ENCODE data around the gene MARK1. TPM values are rescaled to one million over a fixed set of nuclear protein-coding genes. Genes with fewer than 3 reads are reported as not detected.
"Not testable (repeated sequence)": the region's sequence is repeated elsewhere in the genome, so short reads cannot be mapped to it uniquely, and the experiment has no call there.

MARK1 gene
- total RNA-seq, 1 experiment from 2014 or later = 0.40 TPM

DNA sequence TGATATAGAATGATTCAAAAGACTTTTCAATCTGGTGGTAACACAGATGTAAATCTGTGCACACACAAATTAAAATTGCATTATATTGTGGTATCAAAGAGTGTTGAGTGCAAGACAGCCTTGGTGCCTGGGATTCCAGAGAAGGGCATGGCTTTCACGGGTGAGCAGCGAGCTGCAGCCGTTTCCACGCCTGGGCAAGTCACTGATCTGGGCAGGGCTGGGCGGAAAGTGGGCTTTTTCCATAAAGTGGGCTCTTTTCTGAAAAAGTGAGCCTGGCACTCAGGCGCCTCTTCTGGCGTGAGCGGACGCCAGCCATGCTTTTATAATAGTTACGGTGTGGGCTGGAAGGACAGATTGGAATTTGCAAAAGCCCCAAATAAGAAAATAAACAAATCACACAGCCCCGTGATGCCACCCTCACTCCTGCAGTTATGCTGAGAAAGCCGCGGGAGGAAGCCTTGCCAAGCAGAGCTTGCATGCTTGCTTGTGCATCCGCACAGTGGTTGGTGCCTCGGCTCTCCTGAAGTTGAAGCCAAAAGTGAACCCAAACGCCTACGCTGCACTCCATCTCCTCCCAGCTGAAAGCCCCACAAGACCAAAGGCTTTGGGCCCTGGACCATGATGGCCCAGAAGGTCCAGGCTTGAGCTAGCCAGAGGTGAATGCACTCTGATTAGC lies 155.1 kb downstream of the MARK1 start:
- BruUV-seq (replicated peaks) = no TSS peak
- ATAC-seq = no peak

DNA sequence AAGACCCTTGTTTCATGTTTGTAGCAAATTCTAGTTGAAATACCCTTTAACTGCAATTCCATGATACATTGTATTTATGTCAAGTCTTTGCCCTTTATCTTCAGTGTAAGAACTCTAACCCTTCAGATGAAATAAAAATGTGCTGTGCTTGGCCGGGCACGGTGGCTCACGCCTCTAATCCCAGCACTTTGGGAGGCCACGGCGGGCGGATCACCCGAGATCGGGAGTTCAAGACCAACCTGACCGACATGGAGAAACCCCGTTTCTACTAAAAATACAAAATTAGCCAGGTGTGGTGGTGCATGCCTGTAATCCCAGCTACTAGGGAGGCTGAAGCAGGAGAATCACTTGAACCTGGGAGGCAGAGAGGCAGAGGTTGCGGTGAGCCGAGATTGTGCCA lies 155.8 kb downstream of the MARK1 start:
- intact Hi-C loops (cut with micrococcal nuclease) = loop anchor here (5.0 kb wide), 2 partner anchors 401 to 466 kb away; no protein-coding TSS in a partner anchor
- H3K36me3 ChIP-seq (ENCODE audit: low read depth, low read length); H3K79me2 ChIP-seq (ENCODE audit: low read length); ATAC-seq; BruUV-seq (replicated peaks); H3K4me2 ChIP-seq (ENCODE audit: low read length); H3K27ac ChIP-seq (ENCODE audit: low read length); H3K9me2 ChIP-seq (replicated peaks; ENCODE audit: low read length); H3K9me3 ChIP-seq (ENCODE audit: low read length); H4K20me1 ChIP-seq (ENCODE audit: low read length); H3K27me3 ChIP-seq (ENCODE audit: low read length); CTCF ChIA-PET; H3F3A ChIP-seq (ENCODE audit: low read length, unreplicated experiment); H2AFZ ChIP-seq (ENCODE audit: low read length); H3K9ac ChIP-seq (ENCODE audit: low read length); DNase-seq; H3K4me3 ChIP-seq (ENCODE audit: low read length); POLR2A ChIA-PET (ENCODE audit: unreplicated experiment): not testable (repeated sequence)
- peaks cover 13% of the 10 kb centered on the region for H3K4me1 ChIP-seq (ENCODE audit: insufficient read depth, low read length)

More for the DNA sequence above, 155.1 kb downstream of the MARK1 start:
- Histone ChIP-seq H3K27ac (ENCODE audit: low read length) (no peak overlapping the region), H3K27me3 (ENCODE audit: low read length) (no peaks in the 10 kb centered on the region), H3K9me3 (ENCODE audit: low read length) (no peaks in the 10 kb centered on the region), H3K4me1 (ENCODE audit: insufficient read depth, low read length) (peaks cover 13% of the 10 kb centered on the region), H4K20me1 (ENCODE audit: low read length) (no peaks in the 10 kb centered on the region), H2AFZ (ENCODE audit: low read length) (no peak overlapping the region), H3K79me2 (ENCODE audit: low read length) (no peaks in the 10 kb centered on the region), H3F3A (ENCODE audit: low read length, unreplicated experiment) (no peaks in the 10 kb centered on the region), H3K9ac (ENCODE audit: low read length) (no peak overlapping the region), H3K36me3 (ENCODE audit: low read depth, low read length) (no peaks in the 10 kb centered on the region), H3K4me2 (ENCODE audit: low read length) (no peak overlapping the region), H3K9me2 (replicated peaks; ENCODE audit: low read length) (no peaks in the 10 kb centered on the region), H3K4me3 (ENCODE audit: low read length) (no peak overlapping the region)
- intact Hi-C loops (cut with micrococcal nuclease) = loop anchor here (5.0 kb wide), 2 partner anchors 401 to 466 kb away; no protein-coding TSS in a partner anchor
- ChIA-PET CTCF (no interaction called here), POLR2A (ENCODE audit: unreplicated experiment) (no interaction called here)
- TF ChIP-seq, protein P1, sequence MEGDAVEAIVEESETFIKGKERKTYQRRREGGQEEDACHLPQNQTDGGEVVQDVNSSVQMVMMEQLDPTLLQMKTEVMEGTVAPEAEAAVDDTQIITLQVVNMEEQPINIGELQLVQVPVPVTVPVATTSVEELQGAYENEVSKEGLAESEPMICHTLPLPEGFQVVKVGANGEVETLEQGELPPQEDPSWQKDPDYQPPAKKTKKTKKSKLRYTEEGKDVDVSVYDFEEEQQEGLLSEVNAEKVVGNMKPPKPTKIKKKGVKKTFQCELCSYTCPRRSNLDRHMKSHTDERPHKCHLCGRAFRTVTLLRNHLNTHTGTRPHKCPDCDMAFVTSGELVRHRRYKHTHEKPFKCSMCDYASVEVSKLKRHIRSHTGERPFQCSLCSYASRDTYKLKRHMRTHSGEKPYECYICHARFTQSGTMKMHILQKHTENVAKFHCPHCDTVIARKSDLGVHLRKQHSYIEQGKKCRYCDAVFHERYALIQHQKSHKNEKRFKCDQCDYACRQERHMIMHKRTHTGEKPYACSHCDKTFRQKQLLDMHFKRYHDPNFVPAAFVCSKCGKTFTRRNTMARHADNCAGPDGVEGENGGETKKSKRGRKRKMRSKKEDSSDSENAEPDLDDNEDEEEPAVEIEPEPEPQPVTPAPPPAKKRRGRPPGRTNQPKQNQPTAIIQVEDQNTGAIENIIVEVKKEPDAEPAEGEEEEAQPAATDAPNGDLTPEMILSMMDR (conservative IDR thresholded peaks at IDR 0.05; ENCODE audit: low read depth, low read length) = no peak
- no peak for TF ChIP-seq EZH2 (IDR thresholded peaks at IDR 0.05; ENCODE audit: low read length, unreplicated experiment)
- DNase-seq = no peak

DNA sequence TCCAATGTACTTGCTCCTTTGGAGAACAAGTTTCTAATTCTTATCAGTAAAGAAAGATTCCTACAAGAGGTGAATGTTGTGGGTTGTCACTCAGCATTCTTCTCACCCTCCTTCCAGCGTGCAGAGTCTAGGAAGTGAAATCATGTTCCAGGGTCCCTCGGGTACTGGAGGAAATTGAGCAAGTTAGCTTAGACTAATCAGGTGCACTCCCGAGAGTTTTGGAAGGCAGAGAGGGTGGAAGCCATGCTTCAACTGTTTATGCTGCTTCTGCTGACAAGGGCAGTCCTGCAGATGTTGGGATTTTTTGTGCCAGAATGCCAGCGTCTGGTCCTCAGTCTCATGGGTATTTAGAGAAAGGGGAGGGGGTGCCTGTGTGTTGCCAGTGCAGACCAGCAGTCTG lies 157.0 kb downstream of the MARK1 start:
- POLR2A ChIA-PET (ENCODE audit: unreplicated experiment) = interaction anchor here (0.6 kb wide), 1 partner anchor 710 kb away, joined by 3 read pairs; no protein-coding TSS in a partner anchor
- no peak overlapping the region for H3K4me3 ChIP-seq (ENCODE audit: low read length)
- intact Hi-C loops (cut with micrococcal nuclease) = loop anchor here (5.0 kb wide), 2 partner anchors 403 to 468 kb away; no protein-coding TSS in a partner anchor

More for the DNA sequence above, 157.0 kb downstream of the MARK1 start:
- Histone ChIP-seq H3K9me3 (ENCODE audit: low read length) (no peaks in the 10 kb centered on the region), H3K9me2 (replicated peaks; ENCODE audit: low read length) (no peaks in the 10 kb centered on the region), H3K36me3 (ENCODE audit: low read depth, low read length) (no peaks in the 10 kb centered on the region), H4K20me1 (ENCODE audit: low read length) (no peaks in the 10 kb centered on the region), H3K27ac (ENCODE audit: low read length) (no peak overlapping the region), H3K4me2 (ENCODE audit: low read length) (no peak overlapping the region), H3K79me2 (ENCODE audit: low read length) (no peaks in the 10 kb centered on the region), H3K4me1 (ENCODE audit: insufficient read depth, low read length) (peaks cover 13% of the 10 kb centered on the region), H3K9ac (ENCODE audit: low read length) (no peak overlapping the region), H3K27me3 (ENCODE audit: low read length) (no peaks in the 10 kb centered on the region), H2AFZ (ENCODE audit: low read length) (no peak overlapping the region), H3F3A (ENCODE audit: low read length, unreplicated experiment) (no peaks in the 10 kb centered on the region)
- no peak for ATAC-seq
- DNase-seq = no peak
- TF ChIP-seq EZH2phosphoT487 (IDR thresholded peaks at IDR 0.05; ENCODE audit: borderline replicate concordance, low read length) = no peak
- TF ChIP-seq EZH2 (IDR thresholded peaks at IDR 0.05; ENCODE audit: low read length, unreplicated experiment) = no peak
- TF ChIP-seq, protein P1 (conservative IDR thresholded peaks at IDR 0.05; ENCODE audit: low read depth, low read length) = no peak
- no TSS peak for BruUV-seq (replicated peaks)
- CTCF ChIA-PET = interaction anchor here (0.9 kb wide), 1 partner anchor 48 kb away, joined by 3 read pairs; no protein-coding TSS in a partner anchor
